SK-N-MC (cell line): ENCODE data around the gene CNST.

ENCODE experiments used
- DNase-seq: peaks from one replicate; pipeline ENCODE4 v3.0.0-alpha.2; 2011; ENCODE audit warnings: low read depth, low spot score
- H3K27ac ChIP-seq: fragments of 200-600 bp; sonication (generic); 2 replicates; pipeline ENCODE4 v1.5.1; 2016; ENCODE audit warnings: mixed run types
- H3K36me3 ChIP-seq: fragments of 200-600 bp; sonication (generic); 2 replicates; pipeline ENCODE4 v1.6.1; 2017; ENCODE audit warnings: antibody characterized with exemption, low read length, mixed read lengths; ENCODE audit not compliant: insufficient read depth
- H3K4me3 ChIP-seq: fragments of 200-600 bp; sonication (generic); 2 replicates; pipeline ENCODE4 v1.5.1; 2016
- H3K9ac ChIP-seq: fragments of 200-600 bp; sonication (generic); 2 replicates; pipeline ENCODE4 v1.8.0; 2017; ENCODE audit warnings: mixed run types, mixed read lengths; ENCODE audit not compliant: insufficient read length
- H3K9me3 ChIP-seq: fragments of 200-600 bp; sonication (generic); 2 replicates; pipeline ENCODE4 v1.6.1; 2017; ENCODE audit warnings: low read depth, mild to moderate bottlenecking, antibody characterized with exemption, low read length, moderate library complexity, mixed read lengths
- EZH2 ChIP-seq: fragments of 200-600 bp; sonication (generic); IDR thresholded peaks from one replicate; pipeline ENCODE4 v1.6.1; 2017; ENCODE audit warnings: antibody characterized with exemption
- FOXP2 ChIP-seq: optimal IDR thresholded peaks from 2 replicates; pipeline ENCODE3; 2011; ENCODE audit warnings: mild to moderate bottlenecking, moderate library complexity; ENCODE audit not compliant: insufficient read depth; ENCODE audit errors: extremely low read length, control extremely low read depth
- POLR2AphosphoS5 ChIP-seq: IDR thresholded peaks from 2 replicates; pipeline ENCODE4 v1.6.1; 2012; ENCODE audit warnings: mild to moderate bottlenecking, low read depth, low read length, borderline replicate concordance

Gene CNST

GRCh38 chr1:246642719-246643118, 76.5 kb downstream of the CNST start:
- no peak for DNase-seq
- H3K27ac ChIP-seq = no peak overlapping the region
- TF ChIP-seq EZH2 (no peak), POLR2AphosphoS5 (no peak), FOXP2 (no peak)
- H3K4me3 ChIP-seq = no peak overlapping the region
- peaks cover 11% of the 10 kb centered on the region for H3K36me3 ChIP-seq
- no peak overlapping the region for H3K9ac ChIP-seq
- H3K9me3 ChIP-seq = no peaks in the 10 kb centered on the region

DNA sequence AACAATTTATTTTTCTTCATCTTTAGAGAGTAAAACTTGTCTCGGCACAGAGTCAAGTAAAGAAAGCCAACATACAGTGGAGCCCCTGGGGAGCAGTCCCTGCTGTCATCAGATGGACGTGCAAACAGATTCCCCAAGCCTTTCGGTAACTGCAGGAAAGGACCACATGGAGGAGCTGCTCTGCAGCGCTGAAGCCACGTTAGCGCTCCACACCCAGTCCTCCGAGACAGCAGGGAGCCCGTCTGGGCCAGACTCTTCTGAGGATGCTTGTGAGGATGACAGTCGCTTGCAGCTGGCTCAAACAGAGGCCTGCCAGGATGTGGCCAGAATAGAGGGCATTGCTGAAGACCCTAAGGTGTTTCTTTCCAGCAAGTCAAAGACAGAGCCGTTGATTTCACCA, 80.9 kb downstream of the CNST start:
- DNase-seq = peak; percentile 6
- no peaks in the 10 kb centered on the region for H3K9me3 ChIP-seq
- no peak overlapping the region for H3K9ac ChIP-seq
- no peak overlapping the region for H3K4me3 ChIP-seq
- no peak for TF ChIP-seq FOXP2
- no peak for TF ChIP-seq POLR2AphosphoS5
- TF ChIP-seq EZH2 = no peak
- H3K27ac ChIP-seq = 0 out of 2 replicates have a peak overlapping the region, but pooled peaks have one; percentile 16
- H3K36me3 ChIP-seq = peaks cover 19% of the 10 kb centered on the region

GRCh38 chr1:246647513-246647912, 81.3 kb downstream of the CNST start:
- Histone ChIP-seq H3K9ac (no peak overlapping the region), H3K27ac (no peak overlapping the region), H3K36me3 (peaks cover 19% of the 10 kb centered on the region), H3K9me3 (no peaks in the 10 kb centered on the region), H3K4me3 (no peak overlapping the region)
- no peak for DNase-seq
- TF ChIP-seq EZH2 = no peak
- no peak for TF ChIP-seq POLR2AphosphoS5
- no peak for TF ChIP-seq FOXP2

- H3K9ac ChIP-seq = no peak overlapping the region
- TF ChIP-seq POLR2AphosphoS5 (peak; percentile 41; the same call in 1 of the 2 replicates), EZH2 (no peak)
- peak; percentile 42 for DNase-seq
- H3K36me3 ChIP-seq = peaks cover 21% of the 10 kb centered on the region
- H3K4me3 ChIP-seq = peak overlapping the region; percentile 19; the same call in 1 of the 2 replicates
- no peaks in the 10 kb centered on the region for H3K9me3 ChIP-seq
- H3K27ac ChIP-seq = no peak overlapping the region
Observed at GRCh38 chr1:246651012-246651695, 84.9 kb downstream of the CNST start.

DNA sequence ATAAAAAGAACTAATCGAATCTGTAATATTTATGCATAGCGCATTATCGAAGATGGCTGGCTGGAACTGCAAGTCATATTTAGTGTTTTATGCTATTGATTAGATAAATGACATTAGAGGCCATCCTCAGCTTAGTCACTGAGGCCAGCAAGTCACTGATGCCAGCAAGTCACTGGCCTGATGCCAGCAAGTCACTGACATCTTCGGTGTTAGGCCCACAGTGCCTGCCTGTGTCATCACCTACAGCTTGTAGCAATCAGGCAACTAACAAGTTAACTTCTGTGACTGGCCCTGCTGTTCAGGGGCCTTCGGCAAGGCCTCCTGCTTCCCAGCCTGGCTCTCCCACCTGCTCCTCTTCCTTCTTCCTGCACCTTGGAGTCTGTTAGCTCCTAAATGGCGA, 92.3 kb downstream of the CNST start:
- H3K9ac ChIP-seq = no peak overlapping the region
- peaks cover 6% of the 10 kb centered on the region; the same call in 1 of the 2 replicates for H3K36me3 ChIP-seq
- H3K9me3 ChIP-seq = no peaks in the 10 kb centered on the region
- H3K27ac ChIP-seq = no peak overlapping the region
- TF ChIP-seq FOXP2 = no peak
- no peak for TF ChIP-seq EZH2
- no peak for TF ChIP-seq POLR2AphosphoS5
- no peak overlapping the region for H3K4me3 ChIP-seq
- no peak for DNase-seq

DNA sequence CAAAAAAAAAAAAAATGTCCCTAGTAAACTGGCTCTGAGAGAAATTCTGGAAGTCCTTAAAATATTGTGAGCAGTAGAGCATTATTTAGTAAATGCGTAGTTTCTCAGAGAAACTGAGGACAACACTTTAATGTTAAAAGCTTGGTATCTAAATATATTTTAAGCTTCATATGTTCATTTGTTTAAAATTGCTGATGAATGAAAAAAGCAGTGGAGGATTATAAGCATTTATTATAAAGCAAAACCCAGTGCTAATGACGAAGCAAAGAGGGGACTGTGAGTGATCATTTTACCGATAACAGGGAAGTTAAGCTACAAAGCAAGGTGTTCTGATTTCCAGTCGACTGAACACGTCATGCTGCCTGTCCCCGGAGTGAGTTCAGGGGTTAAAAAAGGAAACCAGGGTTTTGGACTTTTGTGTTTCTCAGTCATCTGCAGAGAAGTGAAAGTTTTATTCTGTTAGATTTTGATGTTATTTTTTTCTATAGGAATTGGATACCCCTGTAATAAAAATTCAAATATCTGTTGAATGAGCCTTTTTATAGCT, 93.4 kb downstream of the CNST start:
- Histone ChIP-seq H3K9ac (no peak overlapping the region), H3K36me3 (no peaks in the 10 kb centered on the region), H3K27ac (no peak overlapping the region)

DNA sequence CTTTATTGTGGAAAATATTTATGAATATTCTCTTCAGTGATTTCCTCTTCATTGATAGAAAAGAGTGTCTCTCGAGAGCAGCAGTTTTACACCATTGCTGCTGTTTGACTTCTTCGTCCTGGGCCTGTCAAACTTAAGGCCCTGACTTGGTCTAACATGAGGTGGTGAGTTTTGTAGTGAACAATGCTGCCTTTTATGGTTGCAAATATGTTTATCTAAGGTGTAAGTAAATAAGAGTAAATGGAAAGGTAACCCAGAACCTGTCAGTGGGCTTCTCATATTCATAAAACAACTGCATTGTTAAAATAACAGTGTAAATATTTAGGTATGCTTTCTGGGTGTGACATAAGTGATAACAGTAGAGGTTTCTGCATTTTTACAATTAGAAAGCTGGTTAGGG, 95.2 kb downstream of the CNST start:
- no peak overlapping the region for H3K9ac ChIP-seq
- H3K36me3 ChIP-seq = no peaks in the 10 kb centered on the region
- no peak overlapping the region for H3K4me3 ChIP-seq
- H3K27ac ChIP-seq = no peak overlapping the region
- no peaks in the 10 kb centered on the region for H3K9me3 ChIP-seq
- DNase-seq = no peak
- TF ChIP-seq POLR2AphosphoS5 = no peak
- TF ChIP-seq EZH2 = no peak
- TF ChIP-seq FOXP2 = no peak

More for the DNA sequence above, 93.4 kb downstream of the CNST start:
- H3K4me3 ChIP-seq = no peak overlapping the region
- no peak for DNase-seq
- TF ChIP-seq FOXP2 (no peak), EZH2 (no peak), POLR2AphosphoS5 (no peak)
- no peaks in the 10 kb centered on the region for H3K9me3 ChIP-seq

DNA sequence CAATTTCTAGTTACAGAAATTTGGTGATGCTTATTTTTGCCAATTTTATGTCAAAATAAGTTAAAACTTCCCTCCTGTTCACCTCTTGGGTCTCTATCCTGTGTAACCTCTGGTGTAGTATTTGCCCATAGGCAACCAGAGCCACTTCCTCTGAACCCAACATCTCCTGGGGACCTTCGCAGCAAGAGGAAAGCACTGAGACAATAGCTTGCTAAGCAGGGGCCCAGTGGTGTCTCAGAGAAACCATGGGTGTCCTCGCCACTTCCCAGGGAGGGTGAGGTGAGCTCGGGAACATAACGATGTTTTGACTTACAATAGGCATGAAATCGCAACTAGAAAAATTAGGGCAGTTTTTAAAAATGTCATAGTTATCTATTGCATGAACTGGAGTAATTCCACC, 101.5 kb downstream of the CNST start:
- no peaks in the 10 kb centered on the region for H3K36me3 ChIP-seq
- no peak for DNase-seq
- no peak overlapping the region for H3K9ac ChIP-seq
- no peak overlapping the region for H3K27ac ChIP-seq
- no peak overlapping the region for H3K4me3 ChIP-seq
- TF ChIP-seq FOXP2 = no peak
- TF ChIP-seq POLR2AphosphoS5 = no peak
- TF ChIP-seq EZH2 = no peak
- H3K9me3 ChIP-seq = no peaks in the 10 kb centered on the region

- Histone ChIP-seq H3K9me3 (no peaks in the 10 kb centered on the region), H3K36me3 (no peaks in the 10 kb centered on the region), H3K4me3 (no peak overlapping the region), H3K9ac (no peak overlapping the region), H3K27ac (no peak overlapping the region)
- DNase-seq = no peak
- TF ChIP-seq FOXP2 (no peak), POLR2AphosphoS5 (no peak), EZH2 (no peak)
Observed at GRCh38 chr1:246669659-246670058, 103.4 kb downstream of the CNST start.
